NK-92 (cell line): Measurements from ENCODE around the gene FAM114A1.
"Not testable (repeated sequence)": the region's sequence is repeated elsewhere in the genome, so short reads cannot be mapped to it uniquely, and the experiment has no call there.

Experiments used
- DNase-seq: peaks from one replicate; lab custom pipeline; 2025; ENCODE audit not compliant: unreplicated experiment; lab: John Stamatoyannopoulos, UW

FAM114A1 gene

GRCh38 chr4:38964942-38965775 is 97.6 kb downstream of the FAM114A1 start:
- DNase-seq, result no peak

GRCh38 chr4:38965866-38966265 is 98.3 kb downstream of the FAM114A1 start:
- DNase-seq, result no peak

GRCh38 chr4:38967260-38968095 is 99.9 kb downstream of the FAM114A1 start:
- DNase-seq, result no peak

GRCh38 chr4:38968668-38969067 is 101.1 kb downstream of the FAM114A1 start:
- no peak for DNase-seq

- DNase-seq, result no peak
Observed at GRCh38 chr4:38976308-38976707, 108.7 kb downstream of the FAM114A1 start.

GRCh38 chr4:38979081-38979480 is 111.5 kb downstream of the FAM114A1 start:
- no peak for DNase-seq

- DNase-seq, result no peak
Observed at GRCh38 chr4:38979511-38980230, 112.1 kb downstream of the FAM114A1 start.

- DNase-seq, result no peak
Observed at GRCh38 chr4:38980903-38981676, 113.5 kb downstream of the FAM114A1 start.

GRCh38 chr4:38982361-38983095 is 114.9 kb downstream of the FAM114A1 start:
- no peak for DNase-seq

- DNase-seq, result no peak
Observed at GRCh38 chr4:38983291-38983690, 115.7 kb downstream of the FAM114A1 start.

GRCh38 chr4:38983787-38984598 is 116.4 kb downstream of the FAM114A1 start:
- DNase-seq, result no peak

GRCh38 chr4:38985410-38986100 is 117.9 kb downstream of the FAM114A1 start:
- no peak for DNase-seq

GRCh38 chr4:38987491-38987890 is 119.9 kb downstream of the FAM114A1 start:
- DNase-seq, result no peak

- not testable (repeated sequence) for DNase-seq
Observed at GRCh38 chr4:38988353-38988752, 120.7 kb downstream of the FAM114A1 start.

- no peak for DNase-seq
Observed at GRCh38 chr4:38989487-38989886, 121.9 kb downstream of the FAM114A1 start.

- DNase-seq, result no peak
Observed at GRCh38 chr4:38990241-38990640, 122.6 kb downstream of the FAM114A1 start.

GRCh38 chr4:38993683-38994082 is 126.1 kb downstream of the FAM114A1 start:
- DNase-seq, result no peak

- no peak for DNase-seq
Observed at GRCh38 chr4:38994135-38994534, 126.5 kb downstream of the FAM114A1 start.
